HPDE6-E6E7 (cell line): ENCODE results near the gene MCTP1.
"Not testable (repeated sequence)": the region's sequence is repeated elsewhere in the genome, so short reads cannot be mapped to it uniquely, and the experiment has no call there.

Experiments used
- DNase-seq: peaks from one replicate; pipeline ENCODE4 v3.0.0; 2011; ENCODE audit warnings: missing footprints; ENCODE audit errors: extremely low spot score

The MCTP1 gene

GRCh38 chr5:95032801-95033200 is 252.1 kb downstream of the MCTP1 start:
- DNase-seq, result no peak

DNA sequence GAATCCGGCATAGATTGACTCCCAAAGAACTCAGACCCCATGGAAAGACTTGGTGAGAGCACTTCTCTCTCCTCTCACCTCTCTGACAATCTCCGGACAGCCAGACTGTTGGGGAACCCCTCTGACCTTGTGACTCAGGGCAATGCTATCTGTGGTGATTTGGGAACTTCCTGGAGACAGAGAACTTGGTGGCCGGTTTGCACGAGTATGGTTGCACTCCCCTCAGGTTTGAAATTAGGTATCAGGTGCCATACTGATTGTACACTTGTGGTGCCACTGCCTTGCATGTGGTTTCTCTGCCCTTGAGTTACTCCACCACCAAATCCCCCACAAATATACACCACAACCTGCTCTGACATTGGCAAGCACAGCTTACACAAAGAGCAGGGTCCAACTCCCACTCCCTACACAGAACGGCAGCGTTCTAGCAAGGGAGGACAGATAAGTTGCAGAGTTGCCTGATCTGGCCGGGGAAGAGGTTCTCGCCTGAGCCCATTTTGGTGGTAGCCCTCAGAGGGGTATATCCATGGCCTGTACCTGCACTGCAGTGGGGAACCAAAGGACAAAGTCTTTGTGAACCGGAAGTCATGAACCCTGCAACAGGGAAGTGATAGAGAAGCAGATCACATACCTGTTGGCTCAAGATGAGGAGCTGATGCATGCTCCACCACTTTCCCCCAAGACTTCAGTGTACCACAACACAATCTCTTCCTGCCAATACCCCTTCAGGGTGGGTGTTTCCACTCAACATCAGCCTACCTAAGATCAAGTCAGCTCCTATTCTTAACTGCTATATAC is 255.1 kb downstream of the MCTP1 start:
- DNase-seq, result no peak

DNA sequence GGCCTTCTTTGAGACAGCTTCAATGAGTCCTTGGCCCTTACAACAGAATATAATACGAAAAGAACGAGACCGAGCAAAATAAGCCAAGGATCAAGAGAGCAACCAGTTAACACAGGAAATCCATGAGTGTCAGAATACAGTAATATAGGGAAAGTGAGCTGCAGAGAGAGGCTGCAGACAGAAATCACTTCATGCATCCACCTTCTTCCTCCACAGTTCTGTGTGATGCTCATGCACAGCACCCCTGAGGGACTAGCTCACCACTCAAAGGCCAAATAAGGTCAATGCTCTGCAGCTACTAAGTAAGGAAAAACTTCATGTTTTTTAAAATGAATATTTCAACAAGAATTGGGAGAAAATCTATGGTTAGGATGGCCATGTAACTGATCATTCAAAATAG is 257.1 kb downstream of the MCTP1 start:
- DNase-seq, result no peak

DNA sequence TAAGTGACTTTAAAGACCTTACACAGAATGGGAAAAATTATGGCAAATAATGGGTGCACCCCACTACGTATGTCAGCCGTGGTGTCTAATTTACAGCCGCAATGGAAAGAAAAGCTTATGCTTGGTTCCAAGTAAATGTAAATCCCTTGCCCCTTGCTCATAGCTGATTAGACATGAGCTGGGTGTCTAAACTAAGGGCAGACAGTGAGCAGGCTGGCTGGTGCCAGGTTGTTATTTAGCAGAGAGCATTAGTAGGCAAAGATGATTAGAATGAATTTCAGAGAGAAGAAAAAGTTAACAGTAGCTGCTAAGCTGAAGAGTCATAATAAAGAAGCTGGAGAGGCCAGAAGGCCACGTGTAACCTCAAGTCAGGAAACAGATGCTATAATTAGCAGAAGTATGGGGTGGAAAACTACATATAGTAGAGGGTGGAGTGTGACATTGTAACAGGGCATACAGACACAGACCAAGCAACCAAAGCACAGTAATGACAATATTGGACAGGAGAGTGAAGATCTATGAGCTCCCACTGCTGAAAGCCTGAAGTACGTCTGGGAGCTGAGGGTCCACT is 257.7 kb downstream of the MCTP1 start:
- DNase-seq, result no peak

DNA sequence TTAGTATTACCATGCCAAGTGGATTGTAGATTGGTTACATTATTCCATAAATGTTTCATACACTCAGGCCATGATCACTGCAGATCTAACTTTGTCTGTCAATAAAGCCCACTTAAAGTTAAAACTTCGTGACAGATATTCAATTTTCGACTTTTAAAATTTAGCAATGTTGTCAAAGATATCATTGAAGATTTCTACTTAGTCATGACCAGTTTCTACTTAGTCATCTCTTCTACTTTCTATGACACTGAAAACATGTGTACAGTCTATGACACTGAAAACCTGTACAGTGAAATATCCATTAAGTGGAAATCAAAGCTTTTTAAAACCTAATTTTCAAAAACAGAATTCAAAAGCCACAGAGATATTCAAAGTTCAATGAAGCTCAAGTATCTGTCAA is 258.2 kb downstream of the MCTP1 start:
- no peak for DNase-seq

DNA sequence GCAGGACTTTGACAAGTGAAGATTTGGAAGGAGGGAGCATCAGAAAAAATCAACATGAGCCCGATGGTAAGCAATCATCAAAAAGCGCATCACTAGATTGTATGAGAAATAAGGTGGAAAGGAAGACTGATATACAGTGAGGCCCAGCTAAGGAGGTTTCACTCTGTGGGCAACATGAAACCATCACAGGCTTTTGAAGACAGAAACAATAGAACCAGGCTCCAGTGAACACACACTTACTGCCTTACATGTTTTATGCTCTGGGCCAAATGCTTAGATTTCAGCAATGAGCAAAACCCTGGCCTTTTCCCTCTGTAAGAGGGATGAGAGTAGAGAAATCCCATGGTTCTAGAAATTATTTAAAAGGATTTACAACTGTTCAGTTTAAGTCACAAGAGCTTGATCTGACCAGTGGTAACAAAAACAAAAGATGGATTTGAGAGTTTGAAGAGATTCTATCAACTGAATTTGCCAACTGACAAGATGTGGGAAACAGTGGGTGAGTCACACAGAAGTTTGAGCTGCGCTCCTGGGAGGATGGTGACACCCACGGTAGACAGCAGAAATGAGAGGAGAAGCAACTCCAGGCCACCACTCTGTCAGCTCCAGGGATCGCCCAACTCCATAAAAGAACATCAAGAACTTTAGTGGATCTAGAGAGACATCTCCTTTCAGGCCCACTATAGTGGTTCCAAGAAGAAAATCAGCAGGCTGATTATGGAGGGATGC is 261.8 kb downstream of the MCTP1 start:
- DNase-seq, result no peak

- DNase-seq, result no peak
These were observed 264.5 kb downstream of the MCTP1 start for GRCh38 chr5:95020345-95020744.

- no peak for DNase-seq
These were observed 265.9 kb downstream of the MCTP1 start for GRCh38 chr5:95018946-95019345.

GRCh38 chr5:95018511-95018910 is 266.4 kb downstream of the MCTP1 start:
- DNase-seq, result no peak

DNA sequence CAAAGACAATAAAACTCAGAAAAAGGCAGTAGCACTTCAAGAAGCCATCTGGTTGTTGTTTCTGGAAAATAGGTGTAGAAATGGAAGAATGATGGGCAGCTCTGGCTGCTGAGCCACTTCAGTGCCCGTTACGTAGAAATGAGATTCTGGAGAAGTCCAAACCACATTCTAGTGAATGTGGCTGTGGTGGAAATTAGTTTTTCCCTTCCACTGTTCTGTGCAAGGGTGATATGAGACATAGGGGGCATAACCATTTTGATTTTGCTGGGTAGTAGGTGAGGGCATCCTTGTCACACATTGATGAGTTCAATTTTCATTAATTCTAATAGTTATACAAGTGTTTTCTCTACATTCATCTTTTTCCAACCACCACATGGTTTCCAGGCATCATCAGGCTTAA is 275.1 kb downstream of the MCTP1 start:
- no peak for DNase-seq

- no peak for DNase-seq
These were observed 276.8 kb downstream of the MCTP1 start for GRCh38 chr5:95007921-95008597.

DNA sequence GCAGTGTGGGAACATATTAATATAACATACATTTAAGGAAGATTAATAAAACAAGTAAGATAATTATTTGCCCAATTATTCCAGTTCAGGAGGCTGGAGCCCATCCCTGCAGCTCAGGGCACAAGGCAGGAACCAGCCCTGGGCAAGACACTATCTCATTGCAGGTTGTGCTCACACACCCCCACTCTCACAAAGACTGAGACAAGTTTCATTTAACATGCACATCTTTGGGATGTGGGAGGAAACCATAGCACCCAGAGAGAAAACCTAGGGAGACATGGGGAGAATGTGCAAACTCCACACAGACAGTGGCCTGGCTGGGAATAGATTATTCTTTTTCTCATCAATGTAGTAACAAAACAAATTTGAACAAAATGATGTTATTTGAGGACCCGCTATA is 279.1 kb downstream of the MCTP1 start:
- no peak for DNase-seq

DNA sequence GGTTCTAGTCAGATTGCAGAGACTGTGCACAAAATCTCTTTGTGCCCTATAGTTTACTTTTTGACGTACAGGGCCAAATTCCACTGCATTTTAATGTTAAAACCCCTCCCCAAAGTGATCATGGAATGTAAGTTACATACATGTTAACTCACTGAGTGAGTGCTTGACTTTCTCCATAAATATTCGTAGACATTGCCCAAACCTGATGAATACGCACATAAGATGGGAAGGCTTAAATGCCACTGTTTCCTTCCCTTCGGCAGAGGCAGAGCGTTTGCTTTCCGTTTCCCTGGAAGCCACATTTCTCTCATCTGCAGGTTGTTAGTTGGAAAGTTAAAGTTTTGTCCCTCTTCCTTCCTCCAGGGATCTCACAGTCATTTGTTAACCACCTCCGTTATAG is 286.2 kb downstream of the MCTP1 start:
- DNase-seq, result no peak

GRCh38 chr5:94994537-94994936 is 290.4 kb downstream of the MCTP1 start:
- not testable (repeated sequence) for DNase-seq

DNA sequence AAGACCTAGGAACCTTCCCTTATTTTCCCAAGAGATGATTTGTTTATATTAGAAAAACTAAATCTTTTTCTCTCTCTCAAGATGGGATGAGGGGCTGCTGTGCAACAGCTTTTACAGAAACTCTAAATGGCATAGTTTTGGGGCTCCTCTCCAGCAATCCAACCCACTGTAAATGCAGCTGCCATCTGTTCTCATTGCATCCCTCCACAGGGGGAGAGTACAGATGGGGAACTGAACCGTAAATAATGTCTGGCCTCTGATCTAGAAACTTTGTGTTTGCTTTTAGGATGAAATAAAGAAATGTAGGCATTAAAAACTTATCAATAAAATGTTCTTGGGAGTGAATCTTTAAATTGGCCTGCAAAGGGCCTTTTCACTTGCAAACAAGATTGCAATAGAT is 291.4 kb downstream of the MCTP1 start:
- no peak for DNase-seq

DNA sequence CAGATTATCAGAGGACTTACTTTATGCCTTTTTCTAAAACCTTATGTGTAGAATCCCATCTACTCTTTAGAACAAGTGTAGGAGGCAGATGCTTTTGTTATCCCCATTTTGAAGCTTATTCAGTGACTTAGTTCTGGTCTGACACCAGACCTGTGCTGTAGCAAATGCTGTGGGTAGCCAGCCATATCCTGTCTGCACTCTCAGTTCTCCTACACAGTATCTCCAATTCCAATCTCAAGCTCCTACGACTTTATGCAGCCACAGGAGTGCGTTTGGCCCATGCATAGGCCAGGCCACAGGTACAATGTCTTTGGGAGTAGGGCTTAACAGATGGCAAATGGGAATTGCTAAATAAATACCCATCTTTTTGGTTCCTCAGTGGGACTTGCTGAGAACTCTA is 292.6 kb downstream of the MCTP1 start:
- no peak for DNase-seq

GRCh38 chr5:94983861-94984535 is 300.9 kb downstream of the MCTP1 start:
- DNase-seq, result no peak

GRCh38 chr5:94977437-94977836 is 307.5 kb downstream of the MCTP1 start:
- DNase-seq, result no peak

DNA sequence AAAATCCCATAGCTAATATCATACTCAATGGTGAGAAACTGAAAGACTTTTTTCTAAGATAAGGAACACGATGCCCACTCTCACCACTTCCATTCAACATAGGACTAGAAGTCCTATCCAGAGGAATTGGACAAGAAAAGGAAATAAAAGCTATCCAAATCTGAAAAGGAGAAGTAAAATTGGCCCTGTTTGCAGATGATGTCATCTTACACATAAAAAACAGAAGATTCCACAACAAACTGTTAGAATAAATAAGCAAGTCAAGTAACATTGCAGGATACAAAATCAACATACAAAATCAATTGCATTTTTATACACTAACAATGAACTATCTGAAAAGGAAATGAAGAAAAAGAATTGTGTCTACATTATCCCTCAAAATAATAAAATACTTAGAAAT is 308.0 kb downstream of the MCTP1 start:
- no peak for DNase-seq

DNA sequence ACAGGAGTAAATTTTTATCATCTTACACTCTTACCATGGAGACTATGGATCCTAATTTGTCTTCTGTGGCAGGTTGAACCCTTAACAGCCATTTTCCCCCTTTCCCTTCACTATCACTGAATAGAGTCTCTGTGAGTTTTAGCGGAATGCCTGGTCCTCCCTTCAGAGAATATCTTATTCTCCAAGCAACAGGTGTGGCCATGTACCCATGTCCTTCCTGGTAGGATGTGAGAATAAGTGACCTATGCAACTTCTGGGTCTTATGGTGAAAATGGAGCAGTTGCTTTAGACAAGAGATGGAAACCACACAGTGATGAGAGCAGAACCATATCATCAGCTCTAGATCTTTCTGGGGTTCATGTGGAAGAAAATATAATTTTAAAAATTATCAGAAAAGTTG is 312.6 kb downstream of the MCTP1 start:
- no peak for DNase-seq

DNA sequence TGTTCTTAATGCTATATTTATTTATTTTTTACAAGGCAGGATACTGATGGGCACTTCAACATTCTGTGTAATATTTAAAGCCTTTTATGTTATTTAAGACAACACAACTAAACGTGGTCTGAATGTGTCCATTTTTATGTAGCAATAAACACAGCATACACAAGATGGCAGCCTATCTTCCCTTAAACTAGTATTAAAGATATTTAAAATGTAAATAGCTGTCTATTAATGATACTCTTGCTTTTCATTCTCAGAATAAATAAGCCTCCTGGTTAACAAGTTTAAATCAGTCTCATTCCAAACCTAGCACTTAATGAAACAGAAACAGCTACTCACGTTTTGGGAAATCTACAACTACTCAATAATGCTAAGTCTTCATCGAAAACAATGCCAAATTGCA is 315.7 kb downstream of the MCTP1 start:
- DNase-seq, result no peak
